ENCODE results near the gene CXCR2. TPM values are rescaled to one million over a fixed set of nuclear protein-coding genes. Genes with fewer than 3 reads are reported as not detected.

CXCR2 gene
- total RNA-seq, 1 donor from 2014 or later, result 9.0 TPM

GRCh38 chr2:218127929-218128455, 2.2 kb downstream of the CXCR2 start:
- ATAC-seq, result no peak
- intact Hi-C loops (cut with DNase I), result no loop called here
- Histone ChIP-seq H3K4me1 (peaks cover 15% of the 10 kb centered on the region), H3K27ac (no peak overlapping the region), H3K4me3 (no peak overlapping the region), H3K27me3 (no peaks in the 10 kb centered on the region), H3K9me3 (no peaks in the 10 kb centered on the region), H3K36me3 (no peaks in the 10 kb centered on the region)
- DNase-seq, result no peak
- TF ChIP-seq, protein P1, sequence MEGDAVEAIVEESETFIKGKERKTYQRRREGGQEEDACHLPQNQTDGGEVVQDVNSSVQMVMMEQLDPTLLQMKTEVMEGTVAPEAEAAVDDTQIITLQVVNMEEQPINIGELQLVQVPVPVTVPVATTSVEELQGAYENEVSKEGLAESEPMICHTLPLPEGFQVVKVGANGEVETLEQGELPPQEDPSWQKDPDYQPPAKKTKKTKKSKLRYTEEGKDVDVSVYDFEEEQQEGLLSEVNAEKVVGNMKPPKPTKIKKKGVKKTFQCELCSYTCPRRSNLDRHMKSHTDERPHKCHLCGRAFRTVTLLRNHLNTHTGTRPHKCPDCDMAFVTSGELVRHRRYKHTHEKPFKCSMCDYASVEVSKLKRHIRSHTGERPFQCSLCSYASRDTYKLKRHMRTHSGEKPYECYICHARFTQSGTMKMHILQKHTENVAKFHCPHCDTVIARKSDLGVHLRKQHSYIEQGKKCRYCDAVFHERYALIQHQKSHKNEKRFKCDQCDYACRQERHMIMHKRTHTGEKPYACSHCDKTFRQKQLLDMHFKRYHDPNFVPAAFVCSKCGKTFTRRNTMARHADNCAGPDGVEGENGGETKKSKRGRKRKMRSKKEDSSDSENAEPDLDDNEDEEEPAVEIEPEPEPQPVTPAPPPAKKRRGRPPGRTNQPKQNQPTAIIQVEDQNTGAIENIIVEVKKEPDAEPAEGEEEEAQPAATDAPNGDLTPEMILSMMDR (IDR thresholded peaks at IDR 0.05), result no peak

- DNase-seq (no peak), ATAC-seq (peak; percentile 48)
- intact Hi-C loops (cut with DNase I), result no loop called here
- Histone ChIP-seq H3K36me3 (no peaks in the 10 kb centered on the region), H3K27me3 (no peaks in the 10 kb centered on the region), H3K4me1 (peaks cover 15% of the 10 kb centered on the region), H3K27ac (no peak overlapping the region), H3K4me3 (no peak overlapping the region), H3K9me3 (no peaks in the 10 kb centered on the region)
- TF ChIP-seq, protein P1 (IDR thresholded peaks at IDR 0.05), result no peak
Observed at GRCh38 chr2:218128781-218129457, 3.1 kb downstream of the CXCR2 start.

DNA sequence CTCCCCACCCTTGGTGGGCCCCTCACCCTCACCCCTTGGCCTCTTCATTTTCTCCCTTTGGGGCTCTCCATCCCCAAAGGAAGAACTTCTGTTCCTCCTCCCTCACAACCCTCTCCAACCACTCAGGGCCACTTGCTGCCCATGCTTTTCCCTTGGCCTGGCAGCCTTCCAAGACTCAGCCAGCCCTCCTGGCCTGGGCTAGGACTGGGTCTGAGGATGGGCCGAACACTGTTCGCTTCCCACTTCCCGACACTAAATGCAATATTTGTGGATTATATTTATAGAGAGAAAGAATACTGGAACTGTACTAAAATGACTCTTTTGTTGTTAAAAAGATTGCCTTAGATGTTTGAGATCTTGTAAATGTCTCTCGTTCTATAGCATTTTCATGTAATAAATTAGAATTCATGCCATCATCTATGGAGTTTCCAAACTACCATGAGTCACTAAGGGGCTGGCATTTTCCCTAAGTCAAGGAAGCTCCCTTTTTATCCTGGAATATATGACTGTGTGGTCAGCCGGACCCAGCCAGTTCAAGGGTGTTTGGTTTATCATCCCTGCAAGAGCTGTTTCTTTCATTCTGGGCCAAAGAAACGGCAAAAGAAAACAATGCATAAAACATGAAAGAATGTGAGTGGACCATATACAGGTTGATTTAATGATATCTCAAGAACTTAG, 3.8 kb downstream of the CXCR2 start:
- no peaks in the 10 kb centered on the region for H3K9me3 ChIP-seq
- peaks cover 13% of the 10 kb centered on the region for H3K4me1 ChIP-seq
- H3K4me3 ChIP-seq, result no peak overlapping the region
- no peaks in the 10 kb centered on the region for H3K27me3 ChIP-seq
- TF ChIP-seq, protein P1 (IDR thresholded peaks at IDR 0.05), result no peak
- H3K27ac ChIP-seq, result no peak overlapping the region
- no peaks in the 10 kb centered on the region for H3K36me3 ChIP-seq
- ATAC-seq, result no peak
- intact Hi-C loops (cut with DNase I), result no loop called here
- DNase-seq, result no peak

GRCh38 chr2:218130377-218130776, 4.5 kb downstream of the CXCR2 start:
- Histone ChIP-seq H3K27ac (no peak overlapping the region), H3K27me3 (no peaks in the 10 kb centered on the region), H3K9me3 (no peaks in the 10 kb centered on the region), H3K4me1 (peaks cover 5% of the 10 kb centered on the region), H3K36me3 (no peaks in the 10 kb centered on the region), H3K4me3 (no peak overlapping the region)
- peak; percentile 26 for ATAC-seq
- intact Hi-C loops (cut with DNase I), result no loop called here
- no peak for DNase-seq
- TF ChIP-seq, protein P1 (IDR thresholded peaks at IDR 0.05), result no peak

GRCh38 chr2:218130822-218131221, 5.0 kb downstream of the CXCR2 start:
- Histone ChIP-seq H3K4me1 (peaks cover 4% of the 10 kb centered on the region), H3K27me3 (no peaks in the 10 kb centered on the region), H3K4me3 (no peak overlapping the region), H3K27ac (no peak overlapping the region), H3K9me3 (no peaks in the 10 kb centered on the region), H3K36me3 (no peaks in the 10 kb centered on the region)
- DNase-seq (no peak), ATAC-seq (peak; percentile 16)
- intact Hi-C loops (cut with DNase I), result no loop called here
- TF ChIP-seq, protein P1 (IDR thresholded peaks at IDR 0.05), result no peak
